GM12891 (cell line): ENCODE results near the gene PCGF5.

ENCODE experiments used
- POLR2A ChIP-seq: IDR thresholded peaks from 2 replicates; pipeline ENCODE4 v1.6.1; 2011; ENCODE audit warnings: low read depth, low read length, control low read depth
- POLR2AphosphoS5 ChIP-seq: IDR thresholded peaks from 2 replicates; pipeline ENCODE4 v1.6.1; 2011; ENCODE audit warnings: low read depth, low read length, control low read depth
- POU2F2 ChIP-seq: IDR thresholded peaks from 2 replicates; pipeline ENCODE4 v1.6.1; 2011; ENCODE audit warnings: low read depth, mild to moderate bottlenecking, control low read depth, low read length, moderate library complexity
- SPI1 ChIP-seq: IDR thresholded peaks from 2 replicates; pipeline ENCODE4 v1.6.1; 2011; ENCODE audit warnings: low read depth, low read length, control low read depth
- TAF1 ChIP-seq: IDR thresholded peaks from 2 replicates; pipeline ENCODE4 v1.6.1; 2011; ENCODE audit warnings: low read depth, low read length, control low read depth

DNA sequence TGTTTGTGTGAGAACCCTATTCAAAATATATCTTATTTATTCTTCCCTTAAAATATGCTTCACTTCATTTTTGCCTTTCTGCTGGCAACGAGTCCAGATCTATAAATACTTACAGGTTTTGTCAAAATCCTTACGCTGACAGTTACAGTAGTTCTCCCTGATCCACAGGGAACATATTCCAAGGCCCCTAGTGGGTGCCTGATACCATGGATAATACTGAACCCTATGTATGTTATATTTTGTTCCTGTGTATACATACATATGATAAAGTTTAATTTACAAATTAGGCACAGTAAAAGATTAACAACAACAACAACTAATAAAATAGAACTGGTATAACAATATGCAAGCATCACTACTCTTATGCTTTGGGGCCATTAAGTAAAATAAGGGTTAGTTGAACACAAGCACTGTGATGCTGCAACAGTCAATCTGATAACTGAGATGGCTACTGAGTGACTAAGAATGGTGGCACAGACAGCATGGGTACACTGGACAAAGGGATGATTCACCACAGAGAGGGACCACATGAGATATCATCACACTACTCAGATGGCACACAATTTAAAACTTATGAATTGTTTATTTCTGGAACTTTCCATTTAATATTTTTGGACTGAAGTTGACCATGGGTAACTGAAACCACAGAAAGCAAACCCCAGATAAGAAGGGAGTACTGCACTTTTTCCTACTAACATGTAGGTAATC, 29.4 kb upstream of the PCGF5 start:
- TF ChIP-seq POLR2AphosphoS5 (no peak), POLR2A (no peak), TAF1 (no peak), SPI1 (no peak), POU2F2 (no peak)
